B cell (primary cell): ENCODE measurements around the gene OTOA. TPM values are rescaled to one million over a fixed set of nuclear protein-coding genes. Genes with fewer than 3 reads are reported as not detected.

ENCODE experiments used
- ATAC-seq: fragments of 200-7000 bp; cut with Tn5 transposase; one replicate; pipeline ENCODE4 v1.10.0; 2021; ENCODE audit warnings: low read depth, mild to moderate bottlenecking, moderate number of reproducible peaks, moderate library complexity
- CTCF ChIA-PET: fragments of 350-600 bp; sonication (Branson Sonifier 250); formaldehyde crosslinking; loops from one replicate; lab custom pipeline; 2021; ENCODE audit warnings: antibody characterized with exemption, inconsistent platforms; lab: Charles Lee
- POLR2A ChIA-PET: fragments of 350-600 bp; sonication (Branson Sonifier 250); formaldehyde crosslinking; loops from one replicate; lab custom pipeline; 2021; ENCODE audit warnings: antibody characterized with exemption; lab: Charles Lee
- DNase-seq: peaks from one replicate; pipeline ENCODE4 v3.0.0; 2013
- H2AFZ ChIP-seq: 2 replicates; pipeline ENCODE4 v1.6.1; 2012; ENCODE audit warnings: mild to moderate bottlenecking, low read depth, low read length; ENCODE audit not compliant: insufficient read depth, poor library complexity, severe bottlenecking
- H3K27ac ChIP-seq, 2 donors: 1 replicate in 1 of 2; 2 replicates in 1 of 2; pipeline ENCODE4 v1.5.1; 2012 to 2013; ENCODE audit warnings: low read length in 2 of 2, mild to moderate bottlenecking in 2 of 2, moderate library complexity in 1 of 2
- H3K27me3 ChIP-seq, 4 experiments: fragments of 200-600 bp in 1 of 4; sonication (generic) in 1 of 4; replicated peaks in 1 of 4; 1 replicate in 2 of 4; 2 replicates in 2 of 4; pipeline versions ENCODE4 v1.6.1 to v1.7.0; 2013 to 2016; ENCODE audit warnings: low read length in 3 of 4, mild to moderate bottlenecking in 2 of 4, mixed read lengths in 1 of 4, moderate library complexity in 1 of 4; ENCODE audit not compliant: insufficient read depth in 4 of 4, control insufficient read depth in 3 of 4; ENCODE audit errors: control extremely low read depth in 1 of 4
- H3K36me3 ChIP-seq, 2 experiments: replicated peaks in 1 of 2; 1 replicate in 1 of 2; 2 replicates in 1 of 2; pipeline versions ENCODE4 v1.6.1 to v1.7.1; 2013; ENCODE audit warnings: low read length in 1 of 2; ENCODE audit not compliant: insufficient read depth in 2 of 2, control insufficient read depth in 1 of 2; ENCODE audit errors: control extremely low read depth in 1 of 2, extremely low read depth in 1 of 2
- H3K4me1 ChIP-seq, 2 donors: fragments of 200-600 bp in 1 of 2; sonication (generic) in 1 of 2; 1 replicate in 1 of 2; 2 replicates in 1 of 2; pipeline versions ENCODE4 v1.5.1 to v1.6.1; 2013 to 2017; ENCODE audit warnings: low read length in 2 of 2; ENCODE audit not compliant: control insufficient read depth in 2 of 2, insufficient read depth in 2 of 2
- H3K4me2 ChIP-seq: replicated peaks from 2 replicates; pipeline ENCODE3; 2012; ENCODE audit warnings: mild to moderate bottlenecking, low read depth, low read length; ENCODE audit not compliant: poor library complexity, severe bottlenecking
- H3K4me3 ChIP-seq, 5 experiments: fragments of 200-600 bp in 1 of 5; sonication (generic) in 1 of 5; 1 replicate in 3 of 5; 2 replicates in 2 of 5; pipeline versions ENCODE4 v1.5.1 to v1.7.0; 2011 to 2016; ENCODE audit warnings: low read length in 4 of 5, mild to moderate bottlenecking in 4 of 5, low read depth in 2 of 5, control low read depth in 1 of 5, moderate library complexity in 1 of 5; ENCODE audit not compliant: insufficient read depth in 1 of 5; ENCODE audit errors: control extremely low read depth in 1 of 5, extremely low read depth in 1 of 5
- H3K79me2 ChIP-seq: fragments of 200-600 bp; sonication (generic); one replicate; pipeline ENCODE4 v1.6.0; 2016; ENCODE audit warnings: low read length; ENCODE audit not compliant: control insufficient read depth, insufficient read depth
- H3K9ac ChIP-seq: fragments of 200-600 bp; sonication (generic); 2 replicates; pipeline ENCODE4 v1.6.1; 2017; ENCODE audit warnings: mild to moderate bottlenecking, low read length, moderate library complexity
- H3K9me3 ChIP-seq, 3 donors: one replicate each; pipeline versions ENCODE4 v1.6.1 to v1.7.1; 2013; ENCODE audit warnings: low read length in 2 of 3; ENCODE audit not compliant: control insufficient read depth in 2 of 3, insufficient read depth in 1 of 3; ENCODE audit errors: control extremely low read depth in 1 of 3
- H4K20me1 ChIP-seq: 2 replicates; pipeline ENCODE4 v1.6.0; 2012; ENCODE audit warnings: mild to moderate bottlenecking, low read length; ENCODE audit not compliant: insufficient read depth, control insufficient read depth, poor library complexity, severe bottlenecking
- H3K27ac Mint-ChIP-seq: one replicate; pipeline ENCODE4 v1.8.0; 2021; ENCODE audit warnings: mixed read lengths
- H3K27me3 Mint-ChIP-seq: one replicate; pipeline ENCODE4 v1.8.0; 2021; ENCODE audit warnings: mixed read lengths
- H3K4me1 Mint-ChIP-seq: one replicate; pipeline ENCODE4 v1.8.0; 2021; ENCODE audit warnings: mixed read lengths
- H3K4me3 Mint-ChIP-seq: one replicate; pipeline ENCODE4 v1.8.0; 2021; ENCODE audit warnings: mixed read lengths
- H3K9me3 Mint-ChIP-seq: one replicate; pipeline ENCODE4 v1.8.0; 2022; ENCODE audit warnings: mixed read lengths; ENCODE audit not compliant: insufficient read depth
- CTCF ChIP-seq: fragments of 200-600 bp; IDR thresholded peaks from one replicate; pipeline ENCODE4 v1.8.0; 2022; ENCODE audit warnings: antibody characterized with exemption, mild to moderate bottlenecking
- EZH2 ChIP-seq: IDR thresholded peaks from 2 replicates; pipeline ENCODE4 v1.6.1; 2012; ENCODE audit warnings: borderline replicate concordance, low read depth, mild to moderate bottlenecking, moderate library complexity, low read length; ENCODE audit not compliant: insufficient read depth, poor library complexity, severe bottlenecking
- WGBS: methylation state at CpG from one replicate; pipeline ENCODE4 v1.1.5; 2013; ENCODE audit warnings: missing lambda C conversion rate; ENCODE audit not compliant: insufficient coverage; 5-methylcytosine and 5-hydroxymethylcytosine counted together
- intact Hi-C: fragments of 100-400 bp; cut with micrococcal nuclease; formaldehyde crosslinking; loops from one replicate; pipeline ENCODE4 v1.10.0; 2022
- polyA plus RNA-seq: library from polyadenylated mRNA; depleted of rRNA; stranded (reverse); fragments of >200 nt; gene quantifications from 2 replicates; pipeline ENCODE4 v1.2.3, GENCODE V29; 2012
- total RNA-seq, 2 donors: library from RNA; stranded (reverse); fragments of 120-200 nt in 1 of 2; gene quantifications; 1 replicate in 1 of 2; 2 replicates in 1 of 2; pipeline versions ENCODE4 v1.2.3 to v1.2.4, GENCODE V29; 2013 to 2022

The OTOA gene
- total and polyA plus RNA-seq, 2 donors (not counting 1 experiment from before 2014, with no cell fraction given), result 0.39 TPM; not detected in 1

- H3K79me2 ChIP-seq, result peaks cover 6% of the 10 kb centered on the region
- POLR2A ChIA-PET, result no interaction called here
- H3K27ac ChIP-seq, result no peak overlapping the region
These were observed 20.9 kb upstream of the OTOA start for GRCh38 chr16:21642861-21643260.

More at GRCh38 chr16:21642861-21643260, 20.9 kb upstream of the OTOA start:
- Histone ChIP-seq H4K20me1 (no peaks in the 10 kb centered on the region), H3K4me3 (no peak overlapping the region), H3K4me1 (peaks cover 39 to 48% of the 10 kb centered on the region in 2 donors), H3K9ac (no peak overlapping the region), H3K36me3 (peaks cover 0 to 3% of the 10 kb centered on the region in 2 experiments), H3K4me2 (no peak overlapping the region), H2AFZ (no peak overlapping the region), H3K9me3 (no peaks in the 10 kb centered on the region), H3K27me3 (no peaks in the 10 kb centered on the region)
- Mint-ChIP-seq H3K4me1 (peaks cover 49% of the 10 kb centered on the region), H3K4me3 (no peak overlapping the region), H3K27me3 (no peaks in the 10 kb centered on the region), H3K9me3 (no peaks in the 10 kb centered on the region), H3K27ac (no peak overlapping the region)
- WGBS, result no CpG with 5 or more reads among the region's 7 CpGs
- CTCF ChIA-PET, result interaction anchor here (1.2 to 10.2 kb wide), 6 partner anchors 14 to 1418 kb away, joined by 3 to 159 read pairs (median 34); no protein-coding TSS in a partner anchor
- TF ChIP-seq EZH2 (no peak), CTCF (no peak)
- intact Hi-C loops, result loop anchor here (10.0 kb wide), 1 partner anchor 1792 kb away; no protein-coding TSS in a partner anchor
- DNase-seq (no peak), ATAC-seq (no peak)
